HG02870 (cell line): ENCODE data around the gene SLC38A11.

ENCODE experiments used
- ATAC-seq: cut with Tn5 transposase; IDR thresholded peaks from one replicate; pipeline ENCODE4 v1.9.1; 2021; ENCODE audit warnings: mild to moderate bottlenecking, moderate library complexity; ENCODE audit not compliant: unreplicated experiment

The SLC38A11 gene

GRCh38 chr2:164917296-164917903 is 37.9 kb downstream of the SLC38A11 start:
- ATAC-seq = no peak

GRCh38 chr2:164915566-164915965 is 39.8 kb downstream of the SLC38A11 start:
- ATAC-seq = no peak

- no peak for ATAC-seq
Observed at GRCh38 chr2:164913640-164914350, 41.5 kb downstream of the SLC38A11 start.

GRCh38 chr2:164913011-164913410 is 42.3 kb downstream of the SLC38A11 start:
- ATAC-seq = no peak

GRCh38 chr2:164911832-164912231 is 43.5 kb downstream of the SLC38A11 start:
- no peak for ATAC-seq

GRCh38 chr2:164910101-164910899 is 45.0 kb downstream of the SLC38A11 start:
- peak; percentile 96 for ATAC-seq

- no peak for ATAC-seq
Observed at GRCh38 chr2:164906947-164907346, 48.4 kb downstream of the SLC38A11 start.

- no peak for ATAC-seq
Observed at GRCh38 chr2:164905307-164905706, 50.0 kb downstream of the SLC38A11 start.

GRCh38 chr2:164903951-164904350 is 51.4 kb downstream of the SLC38A11 start:
- ATAC-seq = no peak

GRCh38 chr2:164903204-164903603 is 52.1 kb downstream of the SLC38A11 start:
- no peak for ATAC-seq

GRCh38 chr2:164899121-164899520 is 56.2 kb downstream of the SLC38A11 start:
- ATAC-seq = no peak

- ATAC-seq = no peak
Observed at GRCh38 chr2:164898475-164898874, 56.9 kb downstream of the SLC38A11 start.

GRCh38 chr2:164897469-164898260 is 57.7 kb downstream of the SLC38A11 start:
- no peak for ATAC-seq

- peak; percentile 100 for ATAC-seq
Observed at GRCh38 chr2:164896634-164897355, 58.5 kb downstream of the SLC38A11 start.

- ATAC-seq = no peak
Observed at GRCh38 chr2:164896226-164896625, 59.1 kb downstream of the SLC38A11 start.

- ATAC-seq = no peak
Observed at GRCh38 chr2:164891460-164891859, 63.9 kb downstream of the SLC38A11 start.

- ATAC-seq = no peak
Observed at GRCh38 chr2:164890544-164890943, 64.8 kb downstream of the SLC38A11 start.

- ATAC-seq = no peak
Observed at GRCh38 chr2:164888592-164888991, 66.7 kb downstream of the SLC38A11 start.

- no peak for ATAC-seq
Observed at GRCh38 chr2:164887434-164888144, 67.7 kb downstream of the SLC38A11 start.

GRCh38 chr2:164882276-164882675 is 73.0 kb downstream of the SLC38A11 start:
- no peak for ATAC-seq
